GM12878 (cell line): ENCODE measurements around the gene GPT2. TPM values are rescaled to one million over a fixed set of nuclear protein-coding genes. Genes with fewer than 3 reads are reported as not detected.

Experiments
- ASH2L ChIP-seq: fragments of 300-600, 200-600 bp; sonication (generic); IDR thresholded peaks from 2 replicates; pipeline ENCODE4 v1.6.1; 2017; ENCODE audit warnings: low read depth, mild to moderate bottlenecking, borderline replicate concordance
- BRCA1 ChIP-seq: IDR thresholded peaks from 2 replicates; pipeline ENCODE4 v1.6.1; 2011; ENCODE audit warnings: low read depth, low read length, improper control_type of control experiment
- CEBPB ChIP-seq, 2 experiments: fragments of 150-350 bp in 1 of 2; IDR thresholded peaks; 2 replicates each; pipeline ENCODE4 v1.6.1; 2012 to 2014; ENCODE audit warnings: low read depth in 2 of 2, low read length in 2 of 2, borderline replicate concordance in 1 of 2, inconsistent platforms in 1 of 2
- DPF2 ChIP-seq: fragments of 450-650 bp; IDR thresholded peaks from 2 replicates; pipeline ENCODE4 v1.6.1; 2017; ENCODE audit warnings: mild to moderate bottlenecking
- ELK1 ChIP-seq: IDR thresholded peaks from 2 replicates; pipeline ENCODE4 v1.6.1; 2012; ENCODE audit warnings: low read depth, low read length, improper control_type of control experiment
- HDGF ChIP-seq: fragments of 450-650 bp; IDR thresholded peaks from 2 replicates; pipeline ENCODE4 v1.6.1; 2016; ENCODE audit warnings: antibody characterized with exemption
- HSF1 ChIP-seq: fragments of 150-350 bp; IDR thresholded peaks from 2 replicates; pipeline ENCODE4 v1.6.1; 2014; ENCODE audit warnings: mild to moderate bottlenecking, low read depth, low read length
- JUND ChIP-seq: IDR thresholded peaks from 2 replicates; pipeline ENCODE4 v1.6.1; 2012; ENCODE audit warnings: low read depth, mild to moderate bottlenecking, low read length, improper control_type of control experiment, moderate library complexity
- NFXL1 ChIP-seq: fragments of 450-650 bp; IDR thresholded peaks from 2 replicates; pipeline ENCODE4 v1.6.1; 2017; ENCODE audit warnings: antibody characterized with exemption, mild to moderate bottlenecking, borderline replicate concordance
- NFYA ChIP-seq: IDR thresholded peaks from 2 replicates; pipeline ENCODE4 v1.6.1; 2011; ENCODE audit warnings: low read depth, mild to moderate bottlenecking, low read length, improper control_type of control experiment, borderline replicate concordance
- NR2C1 ChIP-seq: fragments of 450-650 bp; IDR thresholded peaks from 2 replicates; pipeline ENCODE4 v1.6.1; 2017; ENCODE audit warnings: antibody characterized with exemption, mild to moderate bottlenecking, moderate library complexity
- PAX5 ChIP-seq: IDR thresholded peaks from 2 replicates; pipeline ENCODE4 v1.6.1; 2011; ENCODE audit warnings: low read depth, low read length, borderline replicate concordance
- POLR2AphosphoS5 ChIP-seq: IDR thresholded peaks from 2 replicates; pipeline ENCODE4 v1.6.1; 2011; ENCODE audit warnings: mild to moderate bottlenecking, low read length, inconsistent platforms
- RFX5 ChIP-seq: IDR thresholded peaks from 2 replicates; pipeline ENCODE4 v1.6.1; 2011; ENCODE audit warnings: low read depth, low read length, improper control_type of control experiment
- SKIL ChIP-seq: fragments of 450-650 bp; IDR thresholded peaks from 2 replicates; pipeline ENCODE4 v1.6.1; 2017; ENCODE audit warnings: mild to moderate bottlenecking, low read depth, inconsistent platforms; ENCODE audit not compliant: poor library complexity, severe bottlenecking
- SREBF1 ChIP-seq: IDR thresholded peaks from 2 replicates; pipeline ENCODE4 v1.6.1; 2012; ENCODE audit warnings: mild to moderate bottlenecking, low read length
- STAT3 ChIP-seq: IDR thresholded peaks from 2 replicates; pipeline ENCODE4 v1.6.1; 2011; ENCODE audit warnings: low read depth, low read length, improper control_type of control experiment
- TCF12 ChIP-seq: IDR thresholded peaks from 2 replicates; pipeline ENCODE4 v1.6.1; 2011; ENCODE audit warnings: low read depth, mild to moderate bottlenecking, low read length
- ZNF217 ChIP-seq: fragments of 450-650 bp; IDR thresholded peaks from 2 replicates; pipeline ENCODE4 v1.6.1; 2017; ENCODE audit warnings: antibody characterized with exemption, mild to moderate bottlenecking
- ZNF592 ChIP-seq: fragments of 450-650 bp; IDR thresholded peaks from 2 replicates; pipeline ENCODE4 v1.6.1; 2017; ENCODE audit warnings: mild to moderate bottlenecking, moderate library complexity
- ZNF622 ChIP-seq: fragments of 450-650 bp; IDR thresholded peaks from 2 replicates; pipeline ENCODE4 v1.6.1; 2017; ENCODE audit warnings: mild to moderate bottlenecking, inconsistent platforms
- polyA plus RNA-seq, 11 experiments: library from polyadenylated mRNA; depleted of rRNA in 4 of 11; unstranded in 6 of 11; stranded (reverse) in 5 of 11; fragments of >200 nt; fragmentation: Nextera tagmentation in 4 of 11; fragmentation: Illumina TruSeq in 1 of 11; extraction: Ambion mirVana in 4 of 11; extraction: Trizol in 1 of 11; gene quantifications; 1 replicate in 1 of 11; 2 replicates in 10 of 11; pipeline versions ENCODE4 v1.2.1 to v1.2.3, GENCODE V29; 2011 to 2016; ENCODE audit warnings: inconsistent platforms in 2 of 11, missing spikeins in 2 of 11, low read depth in 1 of 11
- total RNA-seq, 4 experiments: library from RNA; depleted of rRNA in 3 of 4; stranded (reverse); fragments of >200 nt in 3 of 4; fragmentation: Illumina TruSeq in 1 of 4; extraction: Trizol in 1 of 4; gene quantifications; 2 replicates each; pipeline versions ENCODE4 v1.2.1 to v1.2.3, GENCODE V29; 2013 to 2021

Gene GPT2
- total and polyA plus RNA-seq, 10 of the 15 experiments (the other 5 are each of a cell fraction or from before 2014, with no cell fraction given) = 0.45 to 9.9 (median 4.3) TPM

- TF ChIP-seq ELK1 (no peak), BRCA1 (no peak), ZNF217 (no peak), NFXL1 (no peak), SKIL (no peak), HSF1 (no peak), ASH2L (no peak), JUND (no peak), TCF12 (0 out of 2 replicates have a peak, but pooled peaks have one; percentile 19), STAT3 (no peak), HDGF (no peak), CEBPB (IDR thresholded peaks at IDR 0.05; ENCODE audit: borderline replicate concordance in 1 of 2, low read depth in 2 of 2, low read length in 2 of 2) (peak in 1 of 2 experiments; percentile 45; a peak in 1 of 4 replicates), DPF2 (no peak; the same call in 1 of the 2 replicates), POLR2AphosphoS5 (no peak), SREBF1 (0 out of 2 replicates have a peak, but pooled peaks have one; percentile 42), RFX5 (no peak), ZNF592 (no peak), PAX5 (no peak), NFYA (no peak), NR2C1 (0 out of 2 replicates have a peak, but pooled peaks have one; percentile 37), ZNF622 (no peak)
These were observed at the start of gene GPT2 (continued) for GRCh38 chr16:46883690-46884512.
